SKM-1 treated with dmso at 0.1 percent for 144 hours (cell line): ENCODE data around the gene PCDHGB6.
"Not testable (repeated sequence)": the region's sequence is repeated elsewhere in the genome, so short reads cannot be mapped to it uniquely, and the experiment has no call there.

ENCODE experiments used
- DNase-seq: peaks from one replicate; lab custom pipeline; 2025; ENCODE audit not compliant: unreplicated experiment; lab: John Stamatoyannopoulos, UW

PCDHGB6 gene

DNA sequence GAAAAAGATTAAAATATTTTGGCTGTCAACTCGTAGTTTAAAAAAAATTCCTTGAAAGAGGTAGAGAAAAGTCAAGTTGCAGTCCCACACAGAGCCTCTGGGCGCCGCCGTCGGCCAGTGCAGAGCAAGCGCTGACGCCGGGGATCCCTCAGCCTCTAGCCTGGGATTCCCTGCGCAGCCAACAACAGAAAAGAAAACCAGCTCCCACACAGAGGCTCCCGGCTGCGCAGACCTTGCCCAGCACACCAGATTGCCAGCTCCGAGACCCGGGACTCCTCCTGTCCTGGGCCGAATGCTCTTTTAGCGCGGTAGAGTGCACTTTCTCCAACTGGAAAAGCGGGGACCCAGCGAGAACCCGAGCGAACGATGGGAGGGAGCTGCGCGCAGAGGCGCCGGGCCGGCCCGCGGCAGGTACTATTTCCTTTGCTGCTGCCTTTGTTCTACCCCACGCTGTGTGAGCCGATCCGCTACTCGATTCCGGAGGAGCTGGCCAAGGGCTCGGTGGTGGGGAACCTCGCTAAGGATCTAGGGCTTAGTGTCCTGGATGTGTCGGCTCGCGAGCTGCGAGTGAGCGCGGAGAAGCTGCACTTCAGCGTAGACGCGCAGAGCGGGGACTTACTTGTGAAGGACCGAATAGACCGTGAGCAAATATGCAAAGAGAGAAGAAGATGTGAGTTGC lies 9.8 kb downstream of the PCDHGB6 start, which contains the start of gene PCDHGB7:
Gene PCDHGB7 (plus strand): TSS at position 184 of the 679 bp plus-strand sequence. CDS start 183 bp downstream, at position 367.
- DNase-seq: peak; percentile 37

DNA sequence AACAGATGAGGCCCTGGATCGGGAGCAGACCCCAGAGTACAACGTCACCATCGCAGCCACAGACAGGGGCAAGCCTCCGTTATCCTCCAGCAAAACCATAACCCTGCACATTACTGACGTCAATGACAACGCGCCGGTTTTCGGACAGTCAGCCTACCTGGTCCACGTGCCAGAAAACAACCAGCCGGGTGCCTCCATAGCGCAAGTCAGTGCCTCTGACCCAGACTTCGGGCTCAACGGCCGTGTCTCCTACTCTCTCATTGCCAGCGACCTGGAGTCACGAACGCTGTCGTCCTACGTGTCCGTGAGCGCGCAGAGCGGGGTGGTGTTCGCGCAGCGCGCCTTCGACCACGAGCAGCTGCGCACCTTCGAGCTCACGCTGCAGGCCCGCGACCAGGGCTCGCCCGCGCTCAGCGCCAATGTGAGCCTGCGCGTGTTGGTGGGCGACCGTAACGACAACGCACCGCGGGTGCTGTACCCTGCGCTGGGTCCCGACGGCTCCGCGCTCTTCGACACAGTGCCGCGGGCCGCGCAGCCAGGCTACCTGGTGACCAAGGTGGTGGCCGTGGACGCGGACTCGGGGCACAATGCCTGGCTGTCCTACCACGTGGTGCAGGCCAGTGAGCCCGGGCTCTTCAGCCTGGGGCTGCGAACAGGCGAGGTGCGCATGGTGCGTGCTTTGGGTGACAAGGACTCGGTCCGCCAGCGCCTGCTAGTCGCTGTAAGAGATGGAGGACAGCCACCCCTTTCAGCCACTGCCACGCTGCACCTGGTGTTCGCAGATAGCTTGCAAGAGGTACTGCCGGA lies 11.5 kb downstream of the PCDHGB6 start:
- DNase-seq: no peak

DNA sequence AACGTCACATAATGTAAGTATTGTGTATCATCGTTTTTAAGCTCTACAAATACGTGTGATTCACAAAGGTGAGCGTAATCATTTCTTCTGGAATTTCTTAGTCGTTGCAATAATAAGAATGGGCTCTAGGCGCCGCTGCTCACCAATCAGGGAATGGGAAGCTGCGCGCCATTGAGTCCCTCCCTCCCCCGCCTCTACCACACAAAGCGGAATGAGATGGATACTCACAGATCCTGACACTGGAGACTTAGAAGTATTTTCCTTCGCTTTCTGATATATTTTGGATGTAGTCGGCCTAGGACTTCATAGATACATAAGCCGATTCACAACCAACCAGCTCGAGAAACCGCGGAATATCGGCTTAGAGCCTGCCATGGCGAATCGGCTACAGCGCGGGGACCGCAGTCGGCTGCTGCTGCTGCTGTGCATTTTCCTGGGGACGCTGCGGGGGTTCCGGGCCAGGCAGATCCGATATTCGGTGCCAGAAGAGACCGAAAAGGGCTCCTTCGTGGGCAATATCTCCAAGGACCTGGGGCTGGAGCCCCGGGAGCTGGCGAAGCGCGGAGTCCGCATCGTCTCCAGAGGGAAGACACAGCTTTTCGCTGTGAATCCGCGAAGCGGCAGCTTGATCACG lies 13.2 kb downstream of the PCDHGB6 start, which contains the start of gene PCDHGA11:
Gene PCDHGA11 (plus strand): TSS at position 197 of the 634 bp plus-strand sequence. CDS start 177 bp downstream, at position 374.
- no peak for DNase-seq

DNA sequence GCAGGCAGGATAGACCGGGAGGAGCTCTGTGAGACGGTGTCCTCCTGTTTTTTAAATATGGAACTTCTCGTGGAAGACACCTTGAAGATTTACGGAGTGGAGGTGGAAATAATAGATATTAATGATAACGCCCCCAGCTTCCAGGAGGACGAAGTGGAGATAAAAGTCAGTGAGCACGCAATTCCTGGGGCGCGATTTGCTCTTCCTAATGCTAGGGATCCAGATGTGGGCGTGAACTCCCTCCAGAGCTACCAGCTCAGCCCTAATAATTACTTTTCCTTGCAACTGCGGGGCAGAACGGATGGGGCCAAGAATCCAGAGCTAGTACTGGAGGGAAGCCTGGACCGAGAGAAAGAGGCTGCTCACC lies 13.7 kb downstream of the PCDHGB6 start:
- no peak for DNase-seq

DNA sequence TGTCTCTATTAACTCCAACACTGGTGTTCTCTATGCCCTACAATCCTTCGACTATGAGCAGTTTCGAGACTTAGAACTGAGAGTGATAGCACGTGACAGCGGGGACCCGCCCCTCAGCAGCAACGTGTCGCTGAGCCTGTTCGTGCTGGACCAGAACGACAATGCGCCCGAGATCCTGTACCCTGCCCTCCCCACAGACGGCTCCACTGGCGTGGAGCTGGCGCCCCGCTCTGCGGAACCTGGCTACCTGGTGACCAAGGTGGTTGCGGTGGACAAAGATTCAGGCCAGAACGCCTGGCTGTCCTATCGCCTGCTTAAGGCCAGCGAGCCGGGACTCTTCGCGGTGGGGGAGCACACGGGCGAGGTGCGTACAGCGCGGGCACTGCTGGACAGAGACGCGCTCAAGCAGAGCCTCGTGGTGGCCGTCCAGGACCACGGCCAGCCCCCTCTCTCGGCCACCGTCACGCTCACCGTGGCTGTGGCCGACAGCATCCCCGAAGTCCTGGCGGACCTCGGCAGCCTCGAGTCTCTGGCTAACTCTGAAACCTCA lies 15.0 kb downstream of the PCDHGB6 start:
- no peak for DNase-seq

DNA sequence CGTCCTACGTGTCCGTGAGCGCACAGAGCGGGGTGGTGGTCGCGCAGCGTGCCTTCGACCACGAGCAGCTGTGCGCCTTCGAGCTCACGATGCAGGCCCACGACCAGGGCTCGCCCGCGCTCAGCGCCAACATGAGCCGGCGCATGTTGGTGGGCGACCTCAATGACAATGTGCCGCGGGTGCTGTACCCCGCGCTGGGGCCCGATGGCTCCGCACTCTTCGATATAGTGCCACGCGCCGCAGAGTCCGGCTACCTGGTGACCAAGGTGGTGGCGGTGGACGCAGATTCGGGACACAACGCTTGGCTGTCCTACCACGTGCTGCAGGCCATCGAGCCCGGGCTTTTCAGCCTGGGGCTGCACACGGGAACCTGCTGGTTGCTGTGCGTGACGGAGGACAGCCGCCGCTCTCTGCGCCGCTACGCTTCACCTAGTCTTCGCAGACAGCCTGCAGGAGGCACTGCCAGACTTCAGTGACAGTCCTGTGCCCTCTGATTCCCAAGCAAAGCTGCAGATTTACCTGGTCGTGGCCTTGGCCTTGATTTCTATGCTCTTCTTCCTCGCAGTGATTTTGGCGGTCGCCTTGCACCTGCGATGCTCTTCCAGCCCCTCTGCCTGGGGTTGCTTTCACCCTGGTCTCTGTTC lies 20.1 kb downstream of the PCDHGB6 start:
- no peak for DNase-seq

DNA sequence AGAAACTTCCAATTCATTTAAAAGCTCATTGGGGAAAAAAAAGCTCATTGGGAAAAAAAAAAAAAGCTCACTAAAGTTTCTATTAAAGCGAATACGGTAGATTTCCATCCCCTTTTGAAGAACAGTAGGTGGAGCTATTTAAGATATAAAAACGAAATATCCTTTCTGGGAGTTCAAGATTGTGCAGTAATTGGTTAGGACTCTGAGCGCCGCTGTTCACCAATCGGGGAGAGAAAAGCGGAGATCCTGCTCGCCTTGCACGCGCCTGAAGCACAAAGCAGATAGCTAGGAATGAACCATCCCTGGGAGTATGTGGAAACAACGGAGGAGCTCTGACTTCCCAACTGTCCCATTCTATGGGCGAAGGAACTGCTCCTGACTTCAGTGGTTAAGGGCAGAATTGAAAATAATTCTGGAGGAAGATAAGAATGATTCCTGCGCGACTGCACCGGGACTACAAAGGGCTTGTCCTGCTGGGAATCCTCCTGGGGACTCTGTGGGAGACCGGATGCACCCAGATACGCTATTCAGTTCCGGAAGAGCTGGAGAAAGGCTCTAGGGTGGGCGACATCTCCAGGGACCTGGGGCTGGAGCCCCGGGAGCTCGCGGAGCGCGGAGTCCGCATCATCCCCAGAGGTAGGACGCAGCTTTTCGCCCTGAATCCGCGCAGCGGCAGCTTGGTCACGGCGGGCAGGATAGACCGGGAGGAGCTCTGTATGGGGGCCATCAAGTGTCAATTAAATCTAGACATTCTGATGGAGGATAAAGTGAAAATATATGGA lies 22.7 kb downstream of the PCDHGB6 start, which contains the start of gene PCDHGA12:
Gene PCDHGA12 (plus strand): TSS at position 176 of the 782 bp plus-strand sequence. CDS start 253 bp downstream, at position 429.
- DNase-seq: no peak

DNA sequence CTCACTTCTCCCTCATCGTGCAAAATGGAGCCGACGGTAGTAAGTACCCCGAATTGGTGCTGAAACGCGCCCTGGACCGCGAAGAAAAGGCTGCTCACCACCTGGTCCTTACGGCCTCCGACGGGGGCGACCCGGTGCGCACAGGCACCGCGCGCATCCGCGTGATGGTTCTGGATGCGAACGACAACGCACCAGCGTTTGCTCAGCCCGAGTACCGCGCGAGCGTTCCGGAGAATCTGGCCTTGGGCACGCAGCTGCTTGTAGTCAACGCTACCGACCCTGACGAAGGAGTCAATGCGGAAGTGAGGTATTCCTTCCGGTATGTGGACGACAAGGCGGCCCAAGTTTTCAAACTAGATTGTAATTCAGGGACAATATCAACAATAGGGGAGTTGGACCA lies 23.5 kb downstream of the PCDHGB6 start:
- no peak for DNase-seq

DNA sequence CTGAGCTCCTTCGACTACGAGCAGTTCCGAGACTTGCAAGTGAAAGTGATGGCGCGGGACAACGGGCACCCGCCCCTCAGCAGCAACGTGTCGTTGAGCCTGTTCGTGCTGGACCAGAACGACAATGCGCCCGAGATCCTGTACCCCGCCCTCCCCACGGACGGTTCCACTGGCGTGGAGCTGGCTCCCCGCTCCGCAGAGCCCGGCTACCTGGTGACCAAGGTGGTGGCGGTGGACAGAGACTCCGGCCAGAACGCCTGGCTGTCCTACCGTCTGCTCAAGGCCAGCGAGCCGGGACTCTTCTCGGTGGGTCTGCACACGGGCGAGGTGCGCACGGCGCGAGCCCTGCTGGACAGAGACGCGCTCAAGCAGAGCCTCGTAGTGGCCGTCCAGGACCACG lies 24.5 kb downstream of the PCDHGB6 start:
- DNase-seq: not testable (repeated sequence)

DNA sequence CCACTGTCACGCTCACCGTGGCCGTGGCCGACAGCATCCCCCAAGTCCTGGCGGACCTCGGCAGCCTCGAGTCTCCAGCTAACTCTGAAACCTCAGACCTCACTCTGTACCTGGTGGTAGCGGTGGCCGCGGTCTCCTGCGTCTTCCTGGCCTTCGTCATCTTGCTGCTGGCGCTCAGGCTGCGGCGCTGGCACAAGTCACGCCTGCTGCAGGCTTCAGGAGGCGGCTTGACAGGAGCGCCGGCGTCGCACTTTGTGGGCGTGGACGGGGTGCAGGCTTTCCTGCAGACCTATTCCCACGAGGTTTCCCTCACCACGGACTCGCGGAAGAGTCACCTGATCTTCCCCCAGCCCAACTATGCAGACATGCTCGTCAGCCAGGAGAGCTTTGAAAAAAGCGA lies 24.9 kb downstream of the PCDHGB6 start:
- DNase-seq: not testable (repeated sequence)

DNA sequence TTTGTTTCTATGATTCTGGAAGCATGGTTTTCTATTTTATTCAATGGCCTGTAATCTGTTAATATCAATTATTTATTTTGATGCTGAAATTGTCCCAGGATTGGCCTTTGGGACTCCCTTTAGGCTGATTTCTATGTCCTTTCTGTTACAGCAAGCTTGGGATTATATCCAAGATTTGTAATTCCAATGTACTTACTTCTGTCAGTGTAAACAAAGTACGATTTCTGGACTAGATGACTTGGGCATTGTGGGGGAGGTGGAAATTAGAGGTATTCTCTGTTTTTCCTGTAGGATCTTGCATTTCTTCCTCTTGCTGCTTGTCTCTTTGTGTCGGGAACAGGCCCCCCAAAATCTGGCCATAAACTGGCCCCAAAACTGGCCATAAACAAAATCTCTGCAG lies 26.2 kb downstream of the PCDHGB6 start:
- DNase-seq: no peak

DNA sequence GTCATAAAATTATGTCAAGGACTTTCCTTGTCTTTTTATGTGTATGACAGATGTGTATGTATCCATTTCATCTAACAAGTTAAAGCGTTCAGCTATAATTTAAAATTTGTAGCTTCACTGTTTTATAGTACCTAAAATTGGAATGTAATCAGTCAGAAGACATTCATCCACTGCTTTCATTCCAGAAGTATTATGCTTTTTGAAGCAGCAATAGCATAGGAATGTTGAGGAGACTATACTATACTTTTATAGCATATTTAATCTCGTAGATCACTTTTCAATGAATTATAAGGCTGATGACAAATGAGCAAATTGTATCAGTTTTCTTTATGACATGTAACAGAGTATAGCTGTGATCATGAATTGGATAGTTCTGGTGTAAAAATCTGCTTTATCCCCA lies 29.4 kb downstream of the PCDHGB6 start:
- no peak for DNase-seq

DNA sequence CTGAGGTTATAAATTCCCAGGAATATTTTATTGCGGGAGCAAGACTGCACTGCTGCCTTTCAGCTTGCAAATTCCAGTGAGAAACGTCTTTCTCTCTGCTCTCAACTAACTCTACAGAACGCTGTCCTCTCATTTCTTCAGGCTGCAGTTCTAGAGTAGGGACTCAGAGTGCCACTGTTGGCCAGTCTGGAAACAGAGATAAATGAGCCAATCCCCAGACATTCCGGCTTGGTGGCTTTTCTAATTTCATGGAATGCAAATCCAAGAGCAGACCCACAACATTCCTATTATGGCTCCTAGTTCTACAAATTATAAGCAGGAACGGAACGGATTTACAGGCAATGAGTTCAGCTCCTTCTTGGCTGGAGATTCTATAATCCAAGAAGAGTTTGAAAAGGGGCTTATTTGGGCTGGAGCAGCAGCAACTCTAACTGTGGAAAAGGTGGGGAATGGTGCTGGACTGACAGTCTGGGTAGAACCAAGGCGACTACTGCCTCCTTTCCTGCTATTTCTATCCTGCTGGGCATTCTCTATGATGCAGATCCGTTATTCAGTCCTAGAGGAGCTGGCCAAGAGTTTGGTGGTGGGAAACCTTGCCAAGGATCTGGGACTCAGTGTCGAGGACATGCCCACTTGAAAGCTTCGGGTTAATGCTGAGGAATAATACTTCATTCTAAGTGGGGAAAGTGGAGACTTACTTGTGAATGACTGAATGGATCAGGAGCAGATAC lies 31.8 kb downstream of the PCDHGB6 start:
- DNase-seq: no peak

DNA sequence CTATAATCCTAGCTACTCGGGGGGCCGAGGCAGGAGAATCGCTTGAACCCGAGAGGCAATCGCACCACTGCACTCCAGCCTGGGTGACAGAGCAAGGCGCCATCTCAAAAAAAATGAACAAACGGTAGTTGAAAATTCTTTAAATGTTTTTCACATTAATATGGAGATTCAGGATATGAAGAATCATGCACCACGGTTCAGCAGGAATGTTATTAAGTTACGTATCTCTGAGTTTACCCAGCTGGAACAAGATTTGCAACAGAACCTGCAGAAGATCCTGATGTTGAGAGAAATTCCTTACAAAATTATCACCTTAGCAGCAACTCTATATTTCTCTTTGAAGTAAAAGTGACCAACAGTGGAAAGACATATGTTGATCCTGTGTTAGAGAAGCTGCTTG lies 32.5 kb downstream of the PCDHGB6 start:
- DNase-seq: no peak

DNA sequence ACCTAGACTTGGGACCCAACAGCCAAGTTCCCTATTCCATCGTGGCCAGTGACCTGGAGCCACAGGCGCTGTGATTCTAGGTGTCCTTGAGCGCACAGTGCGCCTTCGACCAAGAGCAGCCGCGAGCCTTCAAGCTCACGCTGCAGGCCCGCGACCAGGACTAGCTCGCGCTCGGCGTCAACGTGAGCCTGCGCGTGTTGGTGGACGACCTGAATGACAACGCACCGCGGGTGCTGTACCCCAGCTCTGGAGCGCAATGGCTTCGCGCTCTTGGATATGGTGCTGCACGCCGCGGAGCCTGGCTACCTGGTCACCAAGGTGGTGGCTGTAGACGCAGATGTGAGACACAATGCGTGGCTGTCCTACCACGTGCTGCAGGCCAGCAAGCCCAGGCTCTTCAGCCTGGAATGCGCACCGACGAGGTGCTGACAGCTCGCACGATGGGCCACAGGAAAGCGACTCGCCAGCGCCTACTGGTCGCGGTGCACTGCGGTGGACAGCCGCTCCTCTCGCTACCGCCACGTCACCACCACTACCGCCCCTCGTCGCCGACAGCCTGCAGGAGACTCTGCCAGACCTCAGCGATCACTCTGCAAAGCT lies 33.9 kb downstream of the PCDHGB6 start:
- no peak for DNase-seq
